ENCODE results near the gene CRYL1.

Gene CRYL1

GRCh38 chr13:20404488-20405222 lies 121.0 kb downstream of the CRYL1 start:
- DNase-seq (ENCODE audit: extremely low spot score, insufficient read length, low read depth), result no peak
- FAIRE-seq, result no peak

- DNase-seq (ENCODE audit: extremely low spot score, insufficient read length, low read depth) (no peak), FAIRE-seq (no peak)
Measured at GRCh38 chr13:20403826-20404225, 121.8 kb downstream of the CRYL1 start.

GRCh38 chr13:20402881-20403280 lies 122.8 kb downstream of the CRYL1 start:
- FAIRE-seq (no peak), DNase-seq (ENCODE audit: extremely low spot score, insufficient read length, low read depth) (no peak)

- FAIRE-seq, result no peak
Measured at GRCh38 chr13:20401931-20402856, 123.5 kb downstream of the CRYL1 start.

GRCh38 chr13:20401531-20401930 lies 124.1 kb downstream of the CRYL1 start:
- FAIRE-seq (no peak), DNase-seq (ENCODE audit: extremely low spot score, insufficient read length, low read depth) (no peak)

More at GRCh38 chr13:20401931-20402856, 123.5 kb downstream of the CRYL1 start:
- DNase-seq (ENCODE audit: extremely low spot score, insufficient read length, low read depth), result no peak

GRCh38 chr13:20400774-20401173 lies 124.9 kb downstream of the CRYL1 start:
- no peak for FAIRE-seq
- no peak for DNase-seq (ENCODE audit: extremely low spot score, insufficient read length, low read depth)

- FAIRE-seq (no peak), DNase-seq (ENCODE audit: extremely low spot score, insufficient read length, low read depth) (no peak)
Measured at GRCh38 chr13:20399961-20400360, 125.7 kb downstream of the CRYL1 start.

- no peak for FAIRE-seq
Measured at GRCh38 chr13:20399515-20399914, 126.1 kb downstream of the CRYL1 start.

GRCh38 chr13:20398459-20398858 lies 127.2 kb downstream of the CRYL1 start:
- DNase-seq (ENCODE audit: extremely low spot score, insufficient read length, low read depth) (no peak), FAIRE-seq (no peak)

More at GRCh38 chr13:20399515-20399914, 126.1 kb downstream of the CRYL1 start:
- DNase-seq (ENCODE audit: extremely low spot score, insufficient read length, low read depth), result no peak

GRCh38 chr13:20397896-20398295 lies 127.8 kb downstream of the CRYL1 start:
- FAIRE-seq, result no peak

GRCh38 chr13:20395061-20395916 lies 130.4 kb downstream of the CRYL1 start:
- no peak for DNase-seq (ENCODE audit: extremely low spot score, insufficient read length, low read depth)
- FAIRE-seq, result no peak

More at GRCh38 chr13:20397896-20398295, 127.8 kb downstream of the CRYL1 start:
- no peak for DNase-seq (ENCODE audit: extremely low spot score, insufficient read length, low read depth)

- DNase-seq (ENCODE audit: extremely low spot score, insufficient read length, low read depth) (no peak), FAIRE-seq (no peak)
Measured at GRCh38 chr13:20394506-20394905, 131.2 kb downstream of the CRYL1 start.

GRCh38 chr13:20394169-20394501 lies 131.5 kb downstream of the CRYL1 start:
- FAIRE-seq (no peak), DNase-seq (ENCODE audit: extremely low spot score, insufficient read length, low read depth) (no peak)

GRCh38 chr13:20393273-20394168 lies 132.1 kb downstream of the CRYL1 start:
- FAIRE-seq (peak; percentile 56), DNase-seq (ENCODE audit: extremely low spot score, insufficient read length, low read depth) (no peak)

GRCh38 chr13:20392530-20392929 lies 133.1 kb downstream of the CRYL1 start:
- DNase-seq (ENCODE audit: extremely low spot score, insufficient read length, low read depth) (no peak), FAIRE-seq (no peak)

- DNase-seq (ENCODE audit: extremely low spot score, insufficient read length, low read depth), result no peak
Measured at GRCh38 chr13:20391597-20392452, 133.8 kb downstream of the CRYL1 start.

GRCh38 chr13:20390526-20391175 lies 135.0 kb downstream of the CRYL1 start:
- FAIRE-seq, result no peak
- DNase-seq (ENCODE audit: extremely low spot score, insufficient read length, low read depth), result no peak

More at GRCh38 chr13:20391597-20392452, 133.8 kb downstream of the CRYL1 start:
- no peak for FAIRE-seq

Data from GM18507 (cell line).